HepG2 (cell line): ENCODE results near the gene CLASP1. TPM values are rescaled to one million over a fixed set of nuclear protein-coding genes. Genes with fewer than 3 reads are reported as not detected.
A peak's percentile ranks its signal among the peaks of the same experiment; 100 is the strongest.
"Not testable (repeated sequence)": the region's sequence is repeated elsewhere in the genome, so short reads cannot be mapped to it uniquely, and the experiment has no call there.

Source experiments
- ATAC-seq: fragments of 200-7000 bp; cut with Tn5 transposase; 3 replicates; pipeline ENCODE4 v1.9.1; 2020; ENCODE audit warnings: mild to moderate bottlenecking, moderate library complexity
- BruUV-seq: library from RNA; stranded (reverse); fragments of 400-500 nt; replicated peaks from 2 replicates; lab custom pipeline; 2021; lab: Mats Ljungman, UMichigan
- CTCF ChIA-PET: fragments of 300-600 bp; formaldehyde crosslinking; extraction: SDS; loops from one replicate; lab custom pipeline; 2021; ENCODE audit warnings: low total read pairs, inconsistent platforms, low intra/inter-chr PET ratio; lab: Yijun Ruan, JAX
- POLR2A ChIA-PET: fragments of 350-600 bp; sonication (Branson Sonifier 250); formaldehyde crosslinking; loops from one replicate; lab custom pipeline; 2020; ENCODE audit warnings: antibody characterized with exemption, inconsistent platforms; lab: Yijun Ruan, JAX
- DNase-seq: peaks from one replicate; pipeline ENCODE4 v3.0.0-alpha.2; 2015; ENCODE audit warnings: low spot score
- FAIRE-seq: peaks from 3 replicates; lab custom pipeline; 2011; peaks lifted over from hg19 to GRCh38; lab: Jason Lieb, UNC
- H2AFZ ChIP-seq: one replicate; pipeline ENCODE4 v1.6.1; 2011; ENCODE audit warnings: low read length, inconsistent platforms
- H3K27ac ChIP-seq: fragments of 300-600 bp; 3 replicates; pipeline ENCODE4 v1.8.0; 2011; ENCODE audit warnings: mixed run types, mild to moderate bottlenecking, mixed read lengths, low read length, inconsistent platforms; ENCODE audit not compliant: insufficient read depth; ENCODE audit errors: extremely low read length
- H3K27me3 ChIP-seq, 2 experiments: fragments of 200-600 bp in 1 of 2; 2 replicates in 1 of 2; 3 replicates in 1 of 2; pipeline versions ENCODE4 v1.6.0 to v1.8.0; 2011; ENCODE audit warnings: low read length in 2 of 2, mild to moderate bottlenecking in 2 of 2, moderate library complexity in 2 of 2, inconsistent platforms in 1 of 2; ENCODE audit not compliant: insufficient read depth in 2 of 2, control insufficient read depth in 1 of 2
- H3K36me3 ChIP-seq, 2 experiments: fragments of 200-600 bp in 1 of 2; replicated peaks in 1 of 2; 2 replicates in 1 of 2; 3 replicates in 1 of 2; pipeline versions ENCODE4 v1.5.1 to v1.8.0; 2011; ENCODE audit warnings: low read length in 2 of 2, inconsistent platforms in 1 of 2; ENCODE audit not compliant: insufficient read depth in 2 of 2, control insufficient read depth in 1 of 2
- H3K4me1 ChIP-seq: 2 replicates; pipeline ENCODE4 v1.5.1; 2012; ENCODE audit warnings: low read length, inconsistent platforms; ENCODE audit not compliant: insufficient read depth
- H3K4me2 ChIP-seq: 2 replicates; pipeline ENCODE4 v1.6.0; 2011; ENCODE audit warnings: low read depth, low read length, inconsistent platforms
- H3K4me3 ChIP-seq, 3 experiments: fragments of 200-600 bp in 1 of 3; sonication (generic), shearing (Covaris generic) in 1 of 3; replicated peaks in 1 of 3; 2 replicates each; pipeline ENCODE4 v1.5.1; 2011 to 2016; ENCODE audit warnings: low read length in 3 of 3, inconsistent platforms in 2 of 3, low read depth in 2 of 3, mild to moderate bottlenecking in 2 of 3, control low read depth in 1 of 3, mixed read lengths in 1 of 3; ENCODE audit not compliant: insufficient read depth in 1 of 3
- H3K79me2 ChIP-seq: one replicate; pipeline ENCODE4 v1.6.1; 2011; ENCODE audit warnings: low read length, inconsistent platforms; ENCODE audit not compliant: insufficient read depth
- H3K9ac ChIP-seq: 2 replicates; pipeline ENCODE4 v1.6.0; 2011; ENCODE audit warnings: mild to moderate bottlenecking, low read depth, low read length, inconsistent platforms; ENCODE audit not compliant: insufficient read depth
- H3K9me3 ChIP-seq: 2 replicates; pipeline ENCODE4 v1.5.1; 2012; ENCODE audit warnings: mild to moderate bottlenecking, low read length
- H4K20me1 ChIP-seq: 2 replicates; pipeline ENCODE4 v1.6.0; 2011; ENCODE audit warnings: inconsistent platforms, mild to moderate bottlenecking, low read length, moderate library complexity; ENCODE audit not compliant: insufficient read depth
- CEBPB ChIP-seq: IDR thresholded peaks from 2 replicates; pipeline ENCODE4 v1.6.1; 2011; ENCODE audit warnings: low read depth, low read length, improper control_type of control experiment, borderline replicate concordance
- HNRNPL ChIP-seq: fragments of 200-400 bp; formaldehyde crosslinking; IDR thresholded peaks from 2 replicates; pipeline ENCODE4 v1.6.1; 2017; ENCODE audit warnings: mild to moderate bottlenecking, low read depth, low read length
- HNRNPLL ChIP-seq: fragments of 200-400 bp; formaldehyde crosslinking; IDR thresholded peaks from 2 replicates; pipeline ENCODE4 v1.6.1; 2017; ENCODE audit warnings: mild to moderate bottlenecking, low read depth, low read length; ENCODE audit not compliant: poor library complexity, severe bottlenecking
- ZMAT5 ChIP-seq: sonication (generic); formaldehyde crosslinking; IDR thresholded peaks from 2 replicates; pipeline ENCODE4 v1.5.0; 2020; ENCODE audit warnings: mild to moderate bottlenecking, low read depth, missing genetic modification reagents, borderline replicate concordance
- ZMYM3 ChIP-seq: sonication (generic); formaldehyde crosslinking; IDR thresholded peaks from 2 replicates; pipeline ENCODE4 v1.5.1; 2020; ENCODE audit warnings: mild to moderate bottlenecking, missing genetic modification reagents
- ZNF646 ChIP-seq: sonication (generic); formaldehyde crosslinking; IDR thresholded peaks from 2 replicates; pipeline ENCODE4 v1.9.0; 2021; ENCODE audit warnings: mild to moderate bottlenecking, missing genetic modification reagents
- ZNF770 ChIP-seq: sonication (generic); formaldehyde crosslinking; IDR thresholded peaks from 2 replicates; pipeline ENCODE4 v1.5.0; 2020; ENCODE audit warnings: mild to moderate bottlenecking, missing genetic modification reagents
- WGBS: methylation state at CpG from one replicate; pipeline ENCODE4 v1.1.6; 2017; ENCODE audit warnings: low lambda C conversion rate; 5-methylcytosine and 5-hydroxymethylcytosine counted together
- in situ Hi-C: cut with HindIII; loops from 2 replicates; pipeline ENCODE4 v1.10.0; 2017; ENCODE audit warnings: low pct_unique_long_range_greater_than_20kb; ENCODE audit not compliant: extremely low pct_ligation_motif_present
- intact Hi-C: fragments of 100-400 bp; cut with micrococcal nuclease; formaldehyde crosslinking; loops from one replicate; pipeline ENCODE4 v1.10.0; 2022; ENCODE audit not compliant: unreplicated experiment
- polyA plus RNA-seq, 8 experiments: library from polyadenylated mRNA; depleted of rRNA in 3 of 8; stranded (reverse) in 7 of 8; unstranded in 1 of 8; fragments of >200 nt; fragmentation: Illumina TruSeq in 4 of 8; extraction: Trizol in 4 of 8; gene quantifications; 2 replicates each; pipeline versions ENCODE4 v1.2.1 to v1.2.3, GENCODE V29; 2011 to 2016; ENCODE audit warnings: low read depth in 4 of 8, missing spikeins in 1 of 8, mixed read lengths in 1 of 8; ENCODE audit not compliant: insufficient read depth in 1 of 8
- total RNA-seq, 5 experiments: library from RNA; depleted of rRNA; stranded (reverse); fragments of >200 nt; fragmentation: Illumina TruSeq; extraction: Trizol; gene quantifications; 2 replicates each; pipeline ENCODE4 v1.2.3, GENCODE V29; 2016; ENCODE audit warnings: low read depth in 1 of 5

Gene CLASP1
- total and polyA plus RNA-seq, 2 of the 13 experiments (the other 11 are each of a cell fraction or from before 2014, with no cell fraction given): 11.7 to 47.9 TPM

GRCh38 chr2:121478358-121478995, 170.8 kb downstream of the CLASP1 start:
- DNase-seq, CTCF ChIA-PET, ATAC-seq, H3K4me2 ChIP-seq, BruUV-seq, H3K4me3 ChIP-seq, H3K27ac ChIP-seq, in situ Hi-C loops, H4K20me1 ChIP-seq, H3K27me3 ChIP-seq, H2AFZ ChIP-seq, H3K9me3 ChIP-seq, H3K9ac ChIP-seq, POLR2A ChIA-PET: not testable (repeated sequence)
- H3K4me1 ChIP-seq: peaks cover 14% of the 10 kb centered on the region
- H3K79me2 ChIP-seq: peaks cover 12% of the 10 kb centered on the region
- 98% methylated on average over 5 of the region's 7 CpGs for WGBS
- 0 out of 2 replicates have a peak, but pooled peaks have one; percentile 41 for TF ChIP-seq ZMAT5
- TF ChIP-seq ZNF646: peak; percentile 97
- 0 out of 2 replicates have a peak, but pooled peaks have one; percentile 25 for TF ChIP-seq ZMYM3 (CRISPR knock-in tag)
- 0 out of 2 replicates have a peak, but pooled peaks have one; percentile 17 for TF ChIP-seq CEBPB
- TF ChIP-seq HNRNPL: peak; percentile 89
- TF ChIP-seq HNRNPLL: peak; percentile 66
- TF ChIP-seq ZNF770 (CRISPR knock-in tag): peak; percentile 88
- FAIRE-seq: peak; percentile 72
- H3K36me3 ChIP-seq: peaks cover 6 to 18% of the 10 kb centered on the region in 2 experiments; a peak in 4 of 5 replicates
- intact Hi-C loops: loop anchor here (5.0 kb wide), 1 partner anchor 76 kb away; no protein-coding TSS in a partner anchor
